ENCODE measurements around the gene RAB21. TPM values are rescaled to one million over a fixed set of nuclear protein-coding genes. Genes with fewer than 3 reads are reported as not detected.
"Not testable (repeated sequence)": the region's sequence is repeated elsewhere in the genome, so short reads cannot be mapped to it uniquely, and the experiment has no call there.

Gene RAB21
- total and polyA plus RNA-seq, 2 donors (not counting 1 experiment from before 2014, with no cell fraction given): 7.3 to 83.7 TPM

DNA sequence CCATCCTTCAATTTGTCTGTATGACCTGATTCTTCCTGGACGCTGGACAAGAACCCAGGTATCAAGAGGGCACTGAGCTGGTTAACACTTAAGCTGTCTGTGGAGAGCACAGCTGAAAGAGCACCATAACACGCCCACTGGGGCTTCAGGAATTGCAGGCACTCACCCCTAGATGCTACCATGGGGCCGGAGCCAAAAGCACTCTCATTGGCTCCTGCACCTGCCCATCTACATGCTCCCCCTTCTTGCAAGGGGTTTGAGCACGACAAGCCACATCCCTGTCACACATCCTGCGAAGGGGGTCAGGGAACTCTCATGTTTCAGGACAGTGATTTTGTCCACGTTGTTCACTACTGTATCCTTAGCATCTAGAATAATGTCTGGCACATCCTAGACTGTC is 49.8 kb downstream of the RAB21 start:
- Histone ChIP-seq H3K9ac (ENCODE audit: low read length) (no peak overlapping the region), H3K4me2 (replicated peaks; ENCODE audit: low read depth, low read length, poor library complexity, severe bottlenecking) (no peak overlapping the region), H3K27me3 (replicated peaks in 1 of 4; ENCODE audit: control extremely low read depth in 1 of 4, control insufficient read depth in 3 of 4, insufficient read depth in 4 of 4, low read length in 3 of 4) (peaks cover 0 to 5% (median 0%) of the 10 kb centered on the region in 4 experiments), H3K4me1 (ENCODE audit: control insufficient read depth in 2 of 2, insufficient read depth in 2 of 2, low read length in 2 of 2) (no peaks in the 10 kb centered on the region), H3K36me3 (replicated peaks in 1 of 2; ENCODE audit: control extremely low read depth in 1 of 2, control insufficient read depth in 1 of 2, extremely low read depth in 1 of 2, insufficient read depth in 2 of 2, low read length in 1 of 2) (no peaks in the 10 kb centered on the region), H3K9me3 (ENCODE audit: control extremely low read depth in 1 of 3, control insufficient read depth in 2 of 3, insufficient read depth in 1 of 3, low read length in 2 of 3) (peaks cover 0 to 5% (median 4%) of the 10 kb centered on the region in 3 donors), H4K20me1 (ENCODE audit: control insufficient read depth, insufficient read depth, low read length, poor library complexity, severe bottlenecking) (no peaks in the 10 kb centered on the region), H3K4me3 (ENCODE audit: control extremely low read depth in 1 of 5, extremely low read depth in 1 of 5, insufficient read depth in 1 of 5, low read depth in 2 of 5, low read length in 4 of 5) (no peak overlapping the region), H3K27ac (ENCODE audit: low read length in 2 of 2) (no peak overlapping the region), H3K79me2 (ENCODE audit: control insufficient read depth, insufficient read depth, low read length) (no peaks in the 10 kb centered on the region), H2AFZ (ENCODE audit: insufficient read depth, low read depth, low read length, poor library complexity, severe bottlenecking) (no peak overlapping the region)
- intact Hi-C loops (cut with micrococcal nuclease): no loop called here
- 89% methylated on average over 4 of the region's 6 CpGs for WGBS (ENCODE audit: insufficient coverage)
- no peak overlapping the region for H3K27ac Mint-ChIP-seq
- ATAC-seq (ENCODE audit: low read depth): no peak
- no peaks in the 10 kb centered on the region for H3K4me1 Mint-ChIP-seq
- no peak for DNase-seq
- H3K9me3 Mint-ChIP-seq (ENCODE audit: insufficient read depth): no peaks in the 10 kb centered on the region
- ChIA-PET POLR2A (no interaction called here), CTCF (no interaction called here)
- no peak overlapping the region for H3K4me3 Mint-ChIP-seq
- TF ChIP-seq, protein P1, sequence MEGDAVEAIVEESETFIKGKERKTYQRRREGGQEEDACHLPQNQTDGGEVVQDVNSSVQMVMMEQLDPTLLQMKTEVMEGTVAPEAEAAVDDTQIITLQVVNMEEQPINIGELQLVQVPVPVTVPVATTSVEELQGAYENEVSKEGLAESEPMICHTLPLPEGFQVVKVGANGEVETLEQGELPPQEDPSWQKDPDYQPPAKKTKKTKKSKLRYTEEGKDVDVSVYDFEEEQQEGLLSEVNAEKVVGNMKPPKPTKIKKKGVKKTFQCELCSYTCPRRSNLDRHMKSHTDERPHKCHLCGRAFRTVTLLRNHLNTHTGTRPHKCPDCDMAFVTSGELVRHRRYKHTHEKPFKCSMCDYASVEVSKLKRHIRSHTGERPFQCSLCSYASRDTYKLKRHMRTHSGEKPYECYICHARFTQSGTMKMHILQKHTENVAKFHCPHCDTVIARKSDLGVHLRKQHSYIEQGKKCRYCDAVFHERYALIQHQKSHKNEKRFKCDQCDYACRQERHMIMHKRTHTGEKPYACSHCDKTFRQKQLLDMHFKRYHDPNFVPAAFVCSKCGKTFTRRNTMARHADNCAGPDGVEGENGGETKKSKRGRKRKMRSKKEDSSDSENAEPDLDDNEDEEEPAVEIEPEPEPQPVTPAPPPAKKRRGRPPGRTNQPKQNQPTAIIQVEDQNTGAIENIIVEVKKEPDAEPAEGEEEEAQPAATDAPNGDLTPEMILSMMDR (IDR thresholded peaks at IDR 0.05): no peak
- TF ChIP-seq EZH2 (IDR thresholded peaks at IDR 0.05; ENCODE audit: borderline replicate concordance, insufficient read depth, low read depth, low read length, poor library complexity, severe bottlenecking): no peak
- peaks cover 22% of the 10 kb centered on the region for H3K27me3 Mint-ChIP-seq

DNA sequence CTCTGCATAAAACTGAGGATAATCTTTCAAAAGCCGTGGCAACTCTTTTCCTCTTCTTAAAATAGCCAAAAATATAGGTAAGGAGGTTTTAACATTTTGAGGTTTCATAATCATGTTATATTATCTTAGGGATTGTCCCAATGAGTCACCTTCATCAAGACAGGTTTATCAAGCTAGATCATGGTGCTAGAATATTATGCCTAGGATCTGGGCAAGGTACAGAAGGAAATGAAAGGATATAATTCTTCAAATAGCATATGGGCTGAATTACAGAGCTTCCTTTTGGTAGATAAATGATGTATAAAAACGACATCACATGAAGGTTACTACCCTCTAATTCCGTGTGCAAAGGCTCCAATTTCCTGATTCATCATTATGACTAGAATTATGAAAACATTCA is 56.3 kb downstream of the RAB21 start:
- Histone ChIP-seq H3K79me2 (ENCODE audit: control insufficient read depth, insufficient read depth, low read length) (no peaks in the 10 kb centered on the region), H3K27me3 (replicated peaks in 1 of 4; ENCODE audit: control extremely low read depth in 1 of 4, control insufficient read depth in 3 of 4, insufficient read depth in 4 of 4, low read length in 3 of 4) (peaks cover 0 to 8% (median 2%) of the 10 kb centered on the region in 4 experiments), H3K9me3 (ENCODE audit: control extremely low read depth in 1 of 3, control insufficient read depth in 2 of 3, insufficient read depth in 1 of 3, low read length in 2 of 3) (no peaks in the 10 kb centered on the region), H3K4me3 (ENCODE audit: control extremely low read depth in 1 of 5, extremely low read depth in 1 of 5, insufficient read depth in 1 of 5, low read depth in 2 of 5, low read length in 4 of 5) (no peak overlapping the region), H2AFZ (ENCODE audit: insufficient read depth, low read depth, low read length, poor library complexity, severe bottlenecking) (no peak overlapping the region), H3K4me1 (ENCODE audit: control insufficient read depth in 2 of 2, insufficient read depth in 2 of 2, low read length in 2 of 2) (no peaks in the 10 kb centered on the region), H3K27ac (ENCODE audit: low read length in 2 of 2) (no peak overlapping the region), H3K36me3 (replicated peaks in 1 of 2; ENCODE audit: control extremely low read depth in 1 of 2, control insufficient read depth in 1 of 2, extremely low read depth in 1 of 2, insufficient read depth in 2 of 2, low read length in 1 of 2) (no peaks in the 10 kb centered on the region), H3K9ac (ENCODE audit: low read length) (no peak overlapping the region), H4K20me1 (ENCODE audit: control insufficient read depth, insufficient read depth, low read length, poor library complexity, severe bottlenecking) (no peaks in the 10 kb centered on the region), H3K4me2 (replicated peaks; ENCODE audit: low read depth, low read length, poor library complexity, severe bottlenecking) (no peak overlapping the region)
- H3K27me3 Mint-ChIP-seq: peaks cover 40% of the 10 kb centered on the region
- TF ChIP-seq, protein P1 (IDR thresholded peaks at IDR 0.05): no peak
- TF ChIP-seq EZH2 (IDR thresholded peaks at IDR 0.05; ENCODE audit: borderline replicate concordance, insufficient read depth, low read depth, low read length, poor library complexity, severe bottlenecking): no peak
- no peak for DNase-seq
- H3K27ac Mint-ChIP-seq: no peak overlapping the region
- no peaks in the 10 kb centered on the region for H3K4me1 Mint-ChIP-seq
- POLR2A ChIA-PET: no interaction called here
- WGBS (ENCODE audit: insufficient coverage): no CpG with 5 or more reads among the region's 3 CpGs
- H3K9me3 Mint-ChIP-seq (ENCODE audit: insufficient read depth): no peaks in the 10 kb centered on the region
- no peak overlapping the region for H3K4me3 Mint-ChIP-seq
- no peak for ATAC-seq (ENCODE audit: low read depth)
- intact Hi-C loops (cut with micrococcal nuclease): loop anchor here (1.0 kb wide), 1 partner anchor 21 kb away; no protein-coding TSS in a partner anchor
- CTCF ChIA-PET: interaction anchor here (0.9 kb wide), 1 partner anchor 24 kb away, joined by 4 read pairs; no protein-coding TSS in a partner anchor

DNA sequence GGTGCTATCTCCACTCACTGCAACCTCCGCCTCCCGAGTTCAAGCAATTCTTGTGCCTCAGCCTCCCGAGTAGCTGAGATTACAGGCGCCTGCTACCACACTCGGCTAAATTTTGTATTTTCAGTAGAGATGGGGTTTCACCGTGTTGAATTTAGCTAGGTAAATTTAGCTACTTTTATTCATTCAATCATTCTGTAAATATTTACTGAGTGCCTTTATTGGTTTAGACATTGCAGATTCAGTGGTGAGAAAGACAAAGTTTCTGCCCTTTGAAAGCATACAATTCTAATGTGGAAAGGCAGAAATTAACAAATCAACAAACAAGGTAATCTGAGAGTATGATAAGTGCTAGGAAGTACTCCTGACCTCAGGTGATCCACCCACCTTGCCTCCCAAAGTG is 60.6 kb downstream of the RAB21 start:
- H3K27me3 ChIP-seq (replicated peaks in 1 of 4; ENCODE audit: control extremely low read depth in 1 of 4, control insufficient read depth in 3 of 4, insufficient read depth in 4 of 4, low read length in 3 of 4); H3K9me3 ChIP-seq (ENCODE audit: control extremely low read depth in 1 of 3, control insufficient read depth in 2 of 3, insufficient read depth in 1 of 3, low read length in 2 of 3); H3K79me2 ChIP-seq (ENCODE audit: control insufficient read depth, insufficient read depth, low read length); POLR2A ChIA-PET; ATAC-seq (ENCODE audit: low read depth); H4K20me1 ChIP-seq (ENCODE audit: control insufficient read depth, insufficient read depth, low read length, poor library complexity, severe bottlenecking); H2AFZ ChIP-seq (ENCODE audit: insufficient read depth, low read depth, low read length, poor library complexity, severe bottlenecking); H3K4me3 Mint-ChIP-seq; H3K4me2 ChIP-seq (replicated peaks; ENCODE audit: low read depth, low read length, poor library complexity, severe bottlenecking); H3K9ac ChIP-seq (ENCODE audit: low read length); H3K4me3 ChIP-seq (ENCODE audit: control extremely low read depth in 1 of 5, extremely low read depth in 1 of 5, insufficient read depth in 1 of 5, low read depth in 2 of 5, low read length in 4 of 5); intact Hi-C loops (cut with micrococcal nuclease); H3K36me3 ChIP-seq (replicated peaks in 1 of 2; ENCODE audit: control extremely low read depth in 1 of 2, control insufficient read depth in 1 of 2, extremely low read depth in 1 of 2, insufficient read depth in 2 of 2, low read length in 1 of 2); H3K4me1 Mint-ChIP-seq; H3K4me1 ChIP-seq (ENCODE audit: control insufficient read depth in 2 of 2, insufficient read depth in 2 of 2, low read length in 2 of 2); H3K27ac Mint-ChIP-seq; DNase-seq; H3K27ac ChIP-seq (ENCODE audit: low read length in 2 of 2); H3K9me3 Mint-ChIP-seq (ENCODE audit: insufficient read depth): not testable (repeated sequence)
- CTCF ChIA-PET: interaction anchor here (0.7 kb wide), 1 partner anchor 46 kb away, joined by 3 read pairs; no protein-coding TSS in a partner anchor
- 100% methylated on average over 2 of the region's 6 CpGs for WGBS (ENCODE audit: insufficient coverage)
- peaks cover 17% of the 10 kb centered on the region for H3K27me3 Mint-ChIP-seq

Data from B cell (primary cell).